GM21723 (cell line): ENCODE results near the gene PPM1F.
"Not testable (repeated sequence)": the region's sequence is repeated elsewhere in the genome, so short reads cannot be mapped to it uniquely, and the experiment has no call there.

Experiments
- ATAC-seq: cut with Tn5 transposase; IDR thresholded peaks from one replicate; pipeline ENCODE4 v1.9.1; 2021; ENCODE audit warnings: mild to moderate bottlenecking, moderate library complexity; ENCODE audit not compliant: unreplicated experiment

PPM1F gene

DNA sequence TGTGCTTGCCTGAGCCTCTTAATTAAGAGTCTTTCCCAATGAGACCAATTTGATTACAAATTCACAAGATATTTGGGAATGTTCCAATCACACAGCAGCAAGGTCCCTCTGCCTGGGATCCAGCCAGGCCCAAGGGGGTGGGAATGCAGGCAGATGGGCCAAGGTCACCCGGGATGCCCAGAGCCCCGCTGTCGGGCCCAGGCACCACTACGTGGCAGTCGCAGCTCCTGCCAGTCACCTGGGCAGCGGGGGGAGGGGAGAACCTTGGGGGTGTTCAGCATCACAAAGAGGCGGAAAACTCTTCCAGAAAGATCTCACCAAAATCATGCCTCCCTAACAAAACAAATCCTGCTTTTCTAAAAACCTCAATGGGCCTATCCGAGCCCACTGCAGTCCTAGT lies 30.9 kb downstream of the PPM1F start:
- no peak for ATAC-seq

DNA sequence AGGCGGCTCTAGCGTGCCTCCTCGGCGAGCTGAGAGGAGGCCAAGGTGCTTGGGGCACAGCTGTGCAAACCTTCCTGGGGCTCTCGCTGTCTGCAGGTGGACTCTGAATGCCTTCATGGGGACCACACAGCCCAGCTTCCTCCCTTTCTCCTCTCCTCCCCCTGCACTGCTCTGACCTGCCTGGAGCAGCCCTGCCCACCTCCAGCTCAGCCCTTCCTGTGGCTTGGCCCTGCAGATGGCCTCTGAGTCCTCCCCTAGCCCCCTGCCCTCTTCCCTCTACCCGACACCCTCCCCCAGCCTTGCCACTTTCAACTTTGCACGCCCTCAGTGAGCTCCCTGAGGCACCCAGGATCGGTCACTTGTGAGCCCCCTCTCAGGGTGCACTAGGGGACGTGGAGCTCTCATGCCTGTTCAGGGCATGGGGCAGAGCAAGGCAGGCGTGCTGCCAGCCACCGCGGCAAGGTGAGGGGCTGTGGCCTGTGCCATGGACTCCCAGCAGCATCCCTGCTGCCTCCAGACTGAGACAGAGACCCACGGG lies 31.4 kb downstream of the PPM1F start:
- ATAC-seq = no peak

DNA sequence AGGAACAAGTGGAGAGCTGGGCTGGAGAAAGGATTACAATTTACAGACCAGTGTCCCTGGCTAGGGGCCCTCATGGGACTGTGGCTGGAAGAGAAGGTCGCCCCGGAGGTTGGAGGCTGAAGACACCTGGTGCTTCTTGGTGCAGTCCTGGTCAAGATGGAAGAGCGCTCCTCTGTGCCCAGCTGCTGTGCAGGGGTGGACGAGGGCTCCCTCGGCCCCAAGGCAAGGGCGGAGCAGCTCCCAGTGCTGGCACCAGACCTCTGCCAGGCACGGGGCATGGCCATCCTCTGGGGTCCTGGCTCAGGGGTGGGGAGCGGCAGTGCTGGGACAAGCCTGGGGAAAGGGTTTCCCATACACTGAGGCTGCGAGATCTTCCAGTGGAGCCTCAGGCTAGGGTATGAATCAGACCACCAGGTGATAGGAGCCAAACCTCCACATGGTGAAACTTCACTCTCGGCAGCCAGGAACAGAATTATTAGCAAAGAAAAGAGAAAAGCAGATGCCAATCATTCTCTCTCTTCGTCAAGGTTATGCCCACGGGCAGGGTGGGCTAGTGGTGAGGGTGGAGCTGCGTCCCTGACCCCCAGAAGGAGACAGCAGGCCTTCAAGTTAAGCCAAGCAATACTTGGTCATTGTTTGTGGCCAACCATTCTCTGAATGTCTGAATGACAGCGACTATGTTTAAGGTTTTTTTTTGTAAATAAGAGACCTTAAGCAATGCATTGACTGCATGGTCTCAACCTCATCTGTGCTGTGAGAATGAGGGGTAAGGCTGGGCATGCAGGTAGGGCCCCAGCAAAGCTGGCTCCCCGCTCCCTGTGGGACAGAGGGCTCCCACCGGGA lies 32.1 kb downstream of the PPM1F start:
- no peak for ATAC-seq

DNA sequence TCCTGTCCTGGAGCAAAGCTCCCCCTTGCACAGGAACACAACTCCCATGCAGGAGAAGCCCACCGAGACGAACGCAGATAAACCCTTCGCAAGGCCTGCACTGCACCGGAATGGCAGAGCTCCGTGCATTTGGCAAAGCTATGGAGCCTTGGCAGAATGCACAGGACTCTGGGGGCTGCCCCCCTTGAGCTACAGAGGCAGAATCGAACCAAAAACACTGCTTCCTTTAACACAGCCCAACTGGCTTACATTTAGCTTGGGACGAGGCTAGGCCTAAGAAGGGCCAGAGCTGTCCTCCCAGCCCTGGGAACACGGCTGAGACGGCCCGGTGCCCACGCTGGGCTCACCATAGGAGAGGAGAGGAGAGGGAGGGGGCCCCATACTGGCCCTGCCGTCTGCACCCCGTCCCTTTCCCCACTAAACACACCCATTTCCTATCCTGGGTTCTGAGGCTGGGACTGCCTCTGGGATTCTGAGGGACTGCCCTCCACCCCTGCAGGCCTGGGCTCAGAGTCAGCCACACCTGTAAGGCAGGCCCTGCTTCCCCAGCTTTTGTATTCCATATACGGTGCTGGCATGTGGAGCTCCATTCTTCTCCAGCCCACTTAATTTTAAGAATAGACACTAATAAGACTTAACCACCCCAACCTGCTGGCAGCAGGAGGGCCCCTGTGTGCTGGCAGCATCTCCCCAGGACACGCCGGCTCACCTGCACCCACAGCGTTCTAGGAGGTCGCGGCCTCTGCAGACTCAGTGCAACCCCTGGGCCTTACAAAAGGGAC lies 32.9 kb downstream of the PPM1F start:
- no peak for ATAC-seq

DNA sequence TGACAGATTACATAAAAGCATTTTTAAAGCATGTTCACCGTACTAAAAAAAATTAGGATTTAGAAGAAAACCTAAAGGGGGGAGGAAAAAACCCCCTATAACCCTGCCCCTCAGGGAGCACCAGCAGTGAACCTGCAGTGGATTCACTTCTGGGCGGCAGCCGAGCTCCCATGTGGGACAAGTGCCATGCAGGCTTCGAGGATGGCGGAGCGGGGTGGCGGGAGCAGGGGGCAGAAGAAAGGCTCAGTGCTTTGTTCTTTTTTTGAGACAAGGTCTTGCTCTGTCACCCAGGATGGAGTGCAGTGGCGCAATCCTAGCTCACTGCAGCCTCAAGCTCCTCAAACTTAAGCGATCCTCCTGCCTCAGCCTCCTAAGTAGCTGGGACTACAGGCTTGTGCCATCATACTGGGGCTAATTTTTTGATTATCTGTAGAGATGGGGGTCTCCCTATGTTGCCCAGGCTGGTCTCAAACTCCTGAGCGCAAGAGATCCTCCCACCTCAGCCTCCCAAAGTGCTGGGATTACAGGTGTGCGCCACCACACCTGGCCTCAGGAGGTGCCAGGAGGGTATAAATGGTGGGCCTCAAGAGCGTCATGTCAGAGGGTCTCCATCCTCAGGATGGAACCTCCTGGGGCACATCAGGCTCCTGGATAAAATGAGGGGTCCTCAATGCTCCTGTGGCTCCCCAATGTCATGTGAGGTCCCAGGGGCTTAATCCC lies 34.0 kb downstream of the PPM1F start:
- ATAC-seq = no peak

DNA sequence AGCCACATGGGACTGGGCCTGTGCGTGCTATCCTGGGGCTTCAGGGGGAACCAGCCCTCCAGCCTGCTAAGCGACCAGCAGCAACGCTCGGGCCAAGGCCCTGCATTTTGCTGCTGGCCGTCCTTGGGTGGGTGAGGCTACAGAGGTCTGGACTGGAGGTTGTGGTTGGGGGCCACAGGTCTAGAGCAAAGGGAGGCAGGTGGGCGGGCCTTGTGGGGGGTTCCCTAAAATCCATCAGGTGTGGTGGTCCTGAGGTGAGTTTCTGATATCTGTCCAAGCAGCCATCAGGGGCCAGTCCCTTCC lies 34.7 kb downstream of the PPM1F start:
- no peak for ATAC-seq

DNA sequence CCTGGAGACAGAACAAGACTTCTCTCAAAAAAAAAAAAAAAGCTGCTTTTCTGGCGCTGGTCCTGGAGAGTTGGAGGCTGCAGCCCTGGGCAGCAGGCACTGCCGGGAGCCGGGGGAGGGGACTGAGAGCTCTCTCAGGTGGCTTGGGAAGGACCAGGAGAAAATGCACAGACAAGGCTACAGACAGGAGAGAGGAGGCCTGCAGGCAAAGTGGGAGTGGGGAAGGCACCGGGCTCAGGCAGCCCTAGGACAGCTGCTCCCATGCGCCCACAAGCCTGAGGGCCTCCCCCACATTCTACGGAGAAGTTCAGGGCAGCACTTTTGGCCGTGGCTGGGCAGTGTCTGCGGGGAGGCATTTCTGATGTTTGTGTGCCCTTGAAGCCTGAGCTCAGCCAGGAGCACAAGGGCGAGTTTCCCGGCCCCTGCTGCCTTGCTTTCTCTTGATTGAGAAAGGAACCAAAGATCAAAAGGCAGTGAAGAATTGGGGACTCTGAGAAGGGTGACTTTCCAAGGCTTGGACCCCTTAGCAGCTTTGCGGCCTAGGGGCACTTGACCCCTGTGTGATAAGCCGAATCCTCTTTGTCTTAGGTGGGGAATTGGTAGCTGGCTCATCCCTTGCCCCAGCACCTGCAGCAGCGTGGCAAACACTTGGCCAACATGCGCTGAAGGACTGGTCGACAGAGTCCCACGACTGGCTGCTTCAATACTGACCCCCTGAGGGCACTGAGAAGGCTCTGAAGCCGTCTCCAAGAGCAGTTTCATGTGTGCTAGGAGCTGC lies 35.3 kb downstream of the PPM1F start:
- ATAC-seq = no peak

DNA sequence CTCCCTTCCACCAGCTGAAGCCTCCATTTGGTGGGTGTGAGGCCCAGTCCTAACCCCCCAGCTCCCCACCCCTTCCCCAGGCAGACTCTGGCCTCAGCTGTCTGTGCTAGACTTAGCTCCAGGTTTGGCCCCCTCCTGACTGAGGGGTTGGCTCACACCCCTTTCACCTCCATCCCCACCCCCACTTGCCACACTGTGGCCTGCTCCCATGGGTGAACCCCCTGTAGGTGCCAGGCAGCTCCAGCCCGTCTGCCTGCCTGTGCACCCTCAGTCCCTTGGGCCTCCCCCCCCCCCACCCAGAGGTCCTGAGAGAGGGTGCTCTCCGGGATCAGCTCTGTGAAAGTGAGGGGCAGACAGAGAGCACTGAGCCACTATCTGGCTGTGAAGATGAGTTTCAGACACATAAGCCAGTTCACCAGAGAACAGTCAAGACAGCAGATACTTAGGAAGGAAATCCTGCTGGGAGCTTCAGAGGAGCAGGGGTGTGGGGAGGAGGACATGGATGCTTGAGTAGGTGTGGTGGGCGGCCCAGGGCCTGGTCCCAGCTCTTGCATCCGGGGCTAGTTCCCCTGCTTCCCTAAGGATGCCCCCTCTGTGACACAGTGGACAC lies 36.2 kb downstream of the PPM1F start:
- ATAC-seq = no peak

DNA sequence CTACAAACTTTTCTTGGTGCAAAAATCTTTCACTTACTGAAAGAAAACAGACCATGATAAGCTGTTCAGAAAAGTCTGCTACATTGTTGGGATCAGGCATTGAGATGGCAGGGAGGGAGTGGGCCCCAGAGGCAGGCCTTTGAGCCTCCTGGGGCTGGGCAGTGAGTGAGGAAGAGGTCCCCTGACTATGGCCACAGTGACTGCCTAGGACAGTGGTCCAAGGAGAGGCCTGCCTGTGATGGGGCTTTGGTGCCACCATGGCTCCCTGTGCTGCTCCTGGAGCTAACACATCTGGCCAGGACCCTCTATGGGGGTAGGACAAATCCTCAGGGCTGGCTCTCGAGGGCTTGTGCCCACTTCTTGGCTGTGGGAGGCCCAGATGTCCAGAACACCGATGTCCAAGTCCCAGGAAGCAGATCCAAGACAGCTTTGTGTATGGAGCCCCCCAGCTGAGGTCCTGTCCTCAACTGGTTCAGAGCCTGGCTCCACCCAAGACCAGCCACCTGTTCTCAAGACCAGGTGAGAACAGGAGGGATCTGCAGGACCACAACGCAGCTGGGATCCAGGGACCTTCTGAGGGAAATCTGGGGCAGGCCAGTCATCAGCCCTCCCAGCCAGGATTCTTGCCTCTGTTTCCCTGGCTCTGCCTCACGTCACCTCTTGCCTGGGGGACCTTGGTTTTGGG lies 36.9 kb downstream of the PPM1F start:
- ATAC-seq = no peak

DNA sequence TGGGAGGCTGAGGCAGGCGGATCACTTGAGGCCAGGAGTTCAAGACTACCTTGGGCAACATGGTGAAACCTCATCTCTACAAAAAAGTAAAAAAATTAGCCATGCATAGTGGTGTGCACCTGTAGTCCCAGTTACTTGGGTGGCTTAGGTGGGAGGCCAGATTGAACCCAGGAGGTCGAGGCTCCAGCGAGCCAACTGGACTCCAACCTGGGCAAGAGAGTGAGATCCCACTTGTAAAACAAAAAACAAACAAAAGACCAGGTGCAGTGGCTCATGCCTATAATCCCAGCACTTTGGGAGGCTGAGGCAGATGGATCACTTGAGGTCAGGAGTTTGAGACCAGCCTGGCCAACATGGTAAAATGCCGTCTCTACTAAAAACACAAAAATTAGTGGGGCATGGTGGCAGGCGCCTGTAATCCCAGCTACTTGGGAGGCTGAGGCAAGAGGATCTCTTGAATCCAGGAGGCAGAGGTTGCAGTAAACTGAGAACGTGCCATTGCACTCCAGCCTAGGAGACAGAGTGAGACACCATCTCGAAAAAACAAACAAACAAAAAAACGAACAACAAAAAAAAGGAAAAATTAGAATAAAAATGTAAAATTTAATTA lies 38.5 kb downstream of the PPM1F start:
- ATAC-seq = not testable (repeated sequence)

DNA sequence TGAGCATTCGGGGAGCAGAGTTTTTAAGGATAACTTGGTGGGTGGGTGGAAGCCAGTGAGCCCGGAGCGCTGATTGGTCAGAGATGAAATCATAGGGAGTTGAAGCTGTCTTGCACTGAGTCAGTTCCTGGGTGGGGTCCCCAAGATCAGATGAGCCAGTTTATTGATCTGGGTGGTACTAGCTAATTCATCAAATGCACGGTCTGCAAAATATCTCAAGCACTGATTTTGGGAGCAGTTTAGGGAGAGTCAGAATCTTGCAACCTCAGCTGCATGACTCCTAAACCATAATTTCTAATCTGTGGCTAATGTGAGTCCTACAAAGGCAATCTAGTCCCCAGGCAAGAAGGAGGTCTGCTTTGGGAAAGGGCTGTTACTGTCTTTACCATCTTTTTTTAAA lies 42.3 kb downstream of the PPM1F start:
- not testable (repeated sequence) for ATAC-seq

DNA sequence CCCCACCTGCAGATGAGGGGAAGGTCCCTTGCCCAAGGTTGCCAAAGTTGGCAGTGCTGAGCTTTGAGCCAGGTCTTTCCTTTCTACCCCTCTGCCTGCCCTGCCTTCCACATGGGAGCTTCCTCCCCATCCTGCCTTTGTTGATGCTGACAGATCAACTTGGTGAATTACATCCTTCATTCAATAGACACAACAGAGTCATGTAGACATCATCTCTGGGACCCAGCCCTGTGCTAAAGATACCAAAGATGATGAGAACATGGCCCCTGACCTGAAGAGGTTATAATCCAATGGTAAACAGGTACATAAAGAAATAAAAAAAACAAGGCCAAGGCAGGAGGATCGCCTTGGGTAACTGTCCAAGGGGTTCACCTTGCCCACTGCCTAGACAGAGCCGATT lies 42.8 kb downstream of the PPM1F start:
- ATAC-seq = no peak

DNA sequence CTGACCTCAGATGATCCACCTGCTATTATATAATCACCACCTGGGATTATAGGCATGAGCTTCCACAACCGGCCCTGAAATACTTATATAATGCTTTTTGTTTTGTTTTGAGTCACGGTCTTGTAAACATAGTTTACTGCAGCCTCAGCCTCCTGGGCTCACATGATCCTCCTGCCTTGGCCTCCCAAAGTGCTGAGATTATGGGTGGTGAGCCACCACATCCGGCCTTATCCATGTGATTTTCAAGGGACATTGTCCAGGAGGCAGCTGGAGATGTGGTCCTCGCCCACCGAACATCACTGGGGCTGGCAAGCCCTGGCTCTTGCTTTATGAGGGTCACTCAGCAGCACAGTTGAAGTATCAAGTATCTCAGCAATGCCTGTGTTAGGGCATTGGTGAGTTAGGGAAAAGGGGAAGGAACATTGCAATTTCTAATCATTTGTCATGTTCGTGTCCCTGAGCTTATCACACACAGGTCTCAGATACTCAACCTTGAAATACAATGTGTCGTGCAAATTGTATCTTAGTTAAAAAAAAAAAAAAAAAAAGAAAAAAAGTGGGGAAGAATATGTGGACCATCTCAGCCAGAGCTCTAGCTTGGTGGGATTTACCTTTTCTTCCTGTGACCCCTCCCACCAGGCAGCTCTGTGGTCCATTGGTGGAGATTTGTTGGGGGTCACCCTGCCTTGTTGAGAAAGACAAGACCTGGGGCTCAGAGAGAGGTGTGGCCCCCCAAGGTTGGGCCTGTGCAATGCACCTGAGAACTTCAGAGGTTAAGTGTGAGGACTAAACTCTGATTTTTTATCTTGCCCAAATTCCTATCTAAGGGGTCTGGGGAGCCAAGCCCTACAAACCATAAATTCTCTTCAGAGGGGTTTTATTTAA lies 44.8 kb downstream of the PPM1F start:
- ATAC-seq = no peak

DNA sequence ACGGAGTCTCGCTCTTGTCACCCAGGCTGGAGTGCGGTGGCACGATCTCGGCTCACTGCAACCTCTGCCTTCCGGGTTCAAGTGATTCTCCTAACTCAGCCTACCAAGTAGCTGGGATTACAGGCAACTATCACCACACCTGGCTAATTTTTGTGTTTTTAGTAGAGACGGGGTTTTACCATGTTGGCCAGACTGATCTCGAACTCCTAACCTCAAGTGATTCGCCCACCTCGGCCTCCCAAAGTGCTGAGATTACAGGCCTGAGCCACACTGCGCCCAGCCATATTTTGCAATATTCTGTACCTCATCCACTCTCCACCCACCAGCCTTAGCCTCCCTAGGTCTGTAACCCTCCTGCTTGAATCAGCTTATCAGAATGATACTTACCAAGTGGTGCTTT lies 47.4 kb downstream of the PPM1F start:
- ATAC-seq = not testable (repeated sequence)

DNA sequence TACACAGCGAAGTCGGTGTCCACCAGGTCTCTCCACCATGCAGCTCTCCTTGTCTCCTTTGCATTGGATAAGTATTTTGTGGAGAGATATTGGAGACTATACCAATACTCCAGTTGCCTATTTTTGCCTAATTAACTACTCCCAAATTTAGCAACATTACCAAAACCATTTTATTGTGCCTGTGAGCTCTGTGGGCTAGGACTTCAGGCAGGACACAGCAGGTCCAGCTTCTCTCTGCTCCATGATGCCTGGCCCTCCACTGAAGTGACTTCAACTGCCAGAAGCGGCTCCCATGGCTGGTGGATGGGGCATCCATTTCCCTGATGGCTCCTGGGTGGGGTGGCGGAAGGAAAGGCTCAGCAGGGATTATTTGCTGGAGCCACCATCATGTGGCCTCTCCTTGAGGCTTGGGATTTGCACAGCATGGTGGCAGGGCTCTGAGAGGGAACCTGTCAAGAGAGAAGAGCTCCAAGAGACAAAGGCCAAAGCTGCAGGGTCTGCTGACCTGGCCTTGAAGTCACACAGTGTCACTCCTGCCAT lies 48.3 kb downstream of the PPM1F start:
- ATAC-seq = no peak

DNA sequence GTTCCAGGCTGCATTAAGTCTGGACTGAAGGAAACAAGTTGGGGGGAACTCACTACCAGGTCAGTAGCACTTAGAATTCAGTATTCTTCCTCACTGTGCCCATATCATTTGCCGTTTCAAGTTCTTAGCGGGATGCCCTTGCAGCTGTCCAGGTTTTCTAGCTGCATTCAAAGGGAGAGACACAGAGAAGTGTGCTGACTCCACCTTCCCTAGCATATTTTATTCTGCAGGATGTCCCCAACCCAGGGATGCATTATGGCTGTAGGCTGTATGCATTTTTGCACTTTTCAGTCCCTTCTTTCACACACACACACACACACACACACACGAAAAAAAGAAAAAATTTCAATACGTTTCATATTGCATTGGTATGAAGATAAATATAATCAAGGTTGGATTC lies 49.4 kb downstream of the PPM1F start:
- ATAC-seq = no peak

DNA sequence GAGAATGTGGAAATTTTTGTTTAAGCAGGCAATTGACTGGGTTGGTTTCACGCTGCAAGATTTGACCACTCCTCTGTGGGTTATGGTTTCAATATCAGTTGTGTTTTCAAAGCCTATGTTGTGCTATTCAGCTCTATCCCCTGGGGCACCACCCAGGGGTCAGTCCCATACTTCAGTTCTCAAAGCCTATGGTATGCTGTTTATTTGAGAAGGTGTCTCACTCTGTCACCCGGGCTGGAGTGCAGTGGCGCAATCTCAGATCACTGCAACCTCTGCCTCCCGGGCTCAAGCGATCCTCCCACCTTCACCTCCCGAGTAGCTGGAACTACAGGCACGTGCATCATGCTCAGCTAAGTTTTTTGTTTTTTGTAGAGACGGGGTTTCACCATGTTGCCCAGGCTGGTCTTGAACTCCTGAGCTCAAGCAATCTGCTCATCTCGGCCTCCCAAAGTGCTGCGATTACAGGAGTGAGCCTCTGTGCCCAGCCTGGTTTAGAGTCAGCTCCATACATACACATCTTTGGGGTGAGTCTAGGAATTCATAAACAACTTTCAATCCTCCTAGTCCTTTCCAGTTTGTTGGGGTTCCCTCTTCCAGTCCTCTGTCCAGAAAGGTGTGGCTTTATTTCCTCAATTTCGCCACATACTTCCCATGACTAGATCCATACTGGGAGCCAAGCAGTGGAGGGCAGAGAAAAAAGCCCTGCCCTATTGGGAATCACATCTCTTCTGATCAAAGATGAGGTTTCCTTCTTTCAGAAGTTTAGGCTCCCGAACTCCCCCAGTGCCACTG lies 50.2 kb downstream of the PPM1F start:
- no peak for ATAC-seq
